Testis (tissue), 2 donors: ENCODE results near the gene RAPGEFL1.

Experiments
- CTCF ChIP-seq, 3 experiments: fragments of 450-650 bp in 2 of 3; fragments of 200-600 bp in 1 of 3; sonication (generic) in 1 of 3; IDR thresholded peaks; one replicate each; pipeline ENCODE4 v1.5.1; 2016 to 2019; ENCODE audit warnings: antibody characterized with exemption in 3 of 3, mild to moderate bottlenecking in 2 of 3, moderate library complexity in 1 of 3
- POLR2A ChIP-seq: fragments of 450-650 bp; IDR thresholded peaks from one replicate; pipeline ENCODE4 v1.6.1; 2017; ENCODE audit warnings: antibody characterized with exemption, mild to moderate bottlenecking, moderate library complexity

- TF ChIP-seq CTCF (IDR thresholded peaks at IDR 0.05) (no peak), POLR2A (no peak)
Observed at GRCh38 chr17:40244255-40244654, 67.0 kb downstream of the RAPGEFL1 start.
